Breast epithelium (tissue), 3 donors: Measurements from ENCODE around the gene AKR1C3.
"Not testable (repeated sequence)": the region's sequence is repeated elsewhere in the genome, so short reads cannot be mapped to it uniquely, and the experiment has no call there.

Source experiments
- CTCF ChIP-seq, 3 donors: fragments of 450-650 bp; IDR thresholded peaks; one replicate each; pipeline ENCODE4 v1.5.1; 2016 to 2017; ENCODE audit warnings: antibody characterized with exemption in 3 of 3, mild to moderate bottlenecking in 3 of 3, moderate library complexity in 3 of 3
- POLR2A ChIP-seq: fragments of 450-650 bp; IDR thresholded peaks from one replicate; pipeline ENCODE4 v1.6.1; 2016; ENCODE audit warnings: antibody characterized with exemption, mild to moderate bottlenecking, moderate library complexity
- POLR2AphosphoS5 ChIP-seq, 3 donors: sonication (generic); formaldehyde crosslinking; IDR thresholded peaks; one replicate each; pipeline ENCODE4 v1.6.1; 2017; ENCODE audit warnings: antibody characterized with exemption in 3 of 3

DNA sequence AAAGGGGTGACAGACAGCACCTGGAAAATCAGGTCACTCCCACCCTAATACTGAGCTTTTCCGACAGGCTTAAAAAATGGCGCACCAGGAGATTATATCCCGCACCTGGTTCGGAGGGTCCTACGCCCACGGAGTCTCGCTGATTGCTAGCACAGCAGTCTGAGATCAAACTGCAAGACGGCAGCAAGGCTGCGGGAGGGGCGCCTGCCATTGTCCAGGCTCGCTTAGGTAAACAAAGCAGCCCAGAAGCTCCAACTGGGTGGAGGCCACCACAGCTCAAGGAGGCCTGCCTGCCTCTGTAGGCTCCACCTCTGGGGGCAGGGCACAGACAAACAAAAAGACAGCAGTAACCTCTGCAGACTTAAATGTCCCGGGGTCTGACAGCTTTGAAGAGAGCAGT is 15.6 kb downstream of the AKR1C3 start:
- TF ChIP-seq POLR2AphosphoS5 (IDR thresholded peaks at IDR 0.05); POLR2A; CTCF (IDR thresholded peaks at IDR 0.05): not testable (repeated sequence)
